CD8-positive, alpha-beta memory T cell (primary cell): Measurements from ENCODE around the gene STUB1. TPM values are rescaled to one million over a fixed set of nuclear protein-coding genes. Genes with fewer than 3 reads are reported as not detected.

Experiments
- CTCF ChIA-PET: fragments of 350-600 bp; sonication (Branson Sonifier 250); formaldehyde crosslinking; loops from one replicate; lab custom pipeline; 2021; ENCODE audit warnings: antibody characterized with exemption; lab: Charles Lee
- POLR2A ChIA-PET: fragments of 350-600 bp; sonication (Branson Sonifier 250); formaldehyde crosslinking; loops from one replicate; lab custom pipeline; 2021; ENCODE audit warnings: antibody characterized with exemption; lab: Charles Lee
- DNase-seq, 5 donors: peaks; one replicate each; pipeline versions ENCODE4 v3.0.0 to v3.0.0-alpha.2; 2020 to 2022; ENCODE audit warnings: mixed read lengths in 1 of 5
- H3K27ac ChIP-seq: one replicate; pipeline ENCODE4 v1.7.0; 2013; ENCODE audit warnings: low read depth, mild to moderate bottlenecking, low read length, moderate library complexity
- H3K27me3 ChIP-seq: 2 replicates; pipeline ENCODE4 v1.7.0; 2013; ENCODE audit warnings: low read length, mild to moderate bottlenecking; ENCODE audit not compliant: insufficient read depth, poor library complexity, severe bottlenecking
- H3K36me3 ChIP-seq: 2 replicates; pipeline ENCODE4 v1.7.0; 2013; ENCODE audit warnings: mild to moderate bottlenecking, low read length, moderate library complexity; ENCODE audit not compliant: insufficient read depth
- H3K4me1 ChIP-seq: 2 replicates; pipeline ENCODE4 v1.7.0; 2013; ENCODE audit warnings: mild to moderate bottlenecking, low read length, moderate library complexity; ENCODE audit not compliant: insufficient read depth
- H3K4me3 ChIP-seq: 2 replicates; pipeline ENCODE4 v1.7.0; 2013; ENCODE audit warnings: mild to moderate bottlenecking, low read length
- H3K9me3 ChIP-seq: 2 replicates; pipeline ENCODE4 v1.7.0; 2013; ENCODE audit warnings: mild to moderate bottlenecking, low read length
- H3K27ac Mint-ChIP-seq, 8 donors: one replicate each; pipeline ENCODE4 v1.8.0; 2020 to 2021; ENCODE audit warnings: mixed read lengths in 8 of 8, mild to moderate bottlenecking in 6 of 8, inconsistent platforms in 3 of 8, moderate library complexity in 3 of 8
- H3K27me3 Mint-ChIP-seq, 2 donors: one replicate each; pipeline ENCODE4 v1.8.0; 2020 to 2021; ENCODE audit warnings: mixed read lengths in 2 of 2, mild to moderate bottlenecking in 1 of 2, moderate library complexity in 1 of 2
- H3K36me3 Mint-ChIP-seq, 3 donors: one replicate each; pipeline ENCODE4 v1.8.0; 2020 to 2021; ENCODE audit warnings: mixed read lengths in 3 of 3, inconsistent platforms in 1 of 3, mild to moderate bottlenecking in 1 of 3
- H3K4me1 Mint-ChIP-seq, 3 donors: one replicate each; pipeline ENCODE4 v1.8.0; 2020 to 2021; ENCODE audit warnings: mixed read lengths in 3 of 3, inconsistent platforms in 1 of 3, mild to moderate bottlenecking in 1 of 3
- H3K4me3 Mint-ChIP-seq, 7 donors: one replicate each; pipeline ENCODE4 v1.8.0; 2020 to 2021; ENCODE audit warnings: mixed read lengths in 7 of 7, mild to moderate bottlenecking in 6 of 7, moderate library complexity in 4 of 7, inconsistent platforms in 2 of 7
- H3K9me3 Mint-ChIP-seq, 5 donors: one replicate each; pipeline ENCODE4 v1.8.0; 2020 to 2022; ENCODE audit warnings: mixed read lengths in 5 of 5, mild to moderate bottlenecking in 3 of 5, moderate library complexity in 2 of 5, inconsistent platforms in 1 of 5
- polyA plus RNA-seq: library from polyadenylated mRNA; unstranded; fragments of 300-500 nt; fragmentation: Illumina TruSeq; gene quantifications from one replicate; pipeline ENCODE4 v1.2.3, GENCODE V29; 2021
- total RNA-seq, 2 experiments: library from RNA; stranded (reverse); gene quantifications; one replicate each; pipeline ENCODE4 v1.2.3, GENCODE V29; 2021

Gene STUB1
- total and polyA plus RNA-seq, 3 experiments from 2014 or later, result 111 to 161 (median 124) TPM

GRCh38 chr16:723695-724094, 43.5 kb downstream of the STUB1 start:
- Histone ChIP-seq H3K27ac (no peak overlapping the region), H3K27me3 (no peaks in the 10 kb centered on the region), H3K4me1 (peaks cover 36% of the 10 kb centered on the region), H3K4me3 (no peak overlapping the region), H3K36me3 (no peaks in the 10 kb centered on the region), H3K9me3 (no peaks in the 10 kb centered on the region)
- peak overlapping the region in 3 of 8 donors; percentile 47 to 87 (median 47) for H3K27ac Mint-ChIP-seq
- DNase-seq, result no peak
- peak overlapping the region in 3 of 7 donors; percentile 37 to 74 (median 52) for H3K4me3 Mint-ChIP-seq
- CTCF ChIA-PET, result interaction anchor here (7.2 to 22.8 kb wide), 2 partner anchors 9 to 13 kb away, joined by 59 to 332 read pairs; partner anchors contain the start of genes CIAO3, HAGHL and METRN
- H3K4me1 Mint-ChIP-seq, result peaks cover 16 to 47% (median 18%) of the 10 kb centered on the region in 3 donors
- H3K9me3 Mint-ChIP-seq, result no peaks in the 10 kb centered on the region
- POLR2A ChIA-PET, result interaction anchor here (1.1 to 5.4 kb wide), 2 partner anchors 8 to 17 kb away, joined by 4 to 53 read pairs; partner anchors contain the start of genes CIAO3 and METRN
- no peaks in the 10 kb centered on the region for H3K27me3 Mint-ChIP-seq
- H3K36me3 Mint-ChIP-seq, result no peaks in the 10 kb centered on the region

- ChIA-PET CTCF (interaction anchor here (7.2 to 22.8 kb wide), 2 partner anchors 10 to 12 kb away, joined by 59 to 332 read pairs; partner anchors contain the start of genes CIAO3, HAGHL and METRN), POLR2A (interaction anchor here (0.6 to 5.4 kb wide), 4 partner anchors 9 to 40 kb away, joined by 3 to 53 read pairs (median 10); partner anchors contain the start of genes CIAO3, JMJD8 and METRN)
- Mint-ChIP-seq H3K4me3 (peak overlapping the region in 1 of 7 donors; percentile 81), H3K36me3 (no peaks in the 10 kb centered on the region), H3K27me3 (no peaks in the 10 kb centered on the region), H3K27ac (peak overlapping the region in 2 of 8 donors; percentile 51 to 87), H3K4me1 (peaks cover 9 to 39% (median 11%) of the 10 kb centered on the region in 3 donors), H3K9me3 (no peaks in the 10 kb centered on the region)
- DNase-seq, result no peak
- H3K27me3 ChIP-seq, result no peaks in the 10 kb centered on the region
- no peaks in the 10 kb centered on the region for H3K9me3 ChIP-seq
- H3K36me3 ChIP-seq, result no peaks in the 10 kb centered on the region
- peaks cover 30% of the 10 kb centered on the region for H3K4me1 ChIP-seq
- H3K4me3 ChIP-seq, result no peak overlapping the region
- H3K27ac ChIP-seq, result no peak overlapping the region
Observed at GRCh38 chr16:724188-725040, 44.2 kb downstream of the STUB1 start.

DNA sequence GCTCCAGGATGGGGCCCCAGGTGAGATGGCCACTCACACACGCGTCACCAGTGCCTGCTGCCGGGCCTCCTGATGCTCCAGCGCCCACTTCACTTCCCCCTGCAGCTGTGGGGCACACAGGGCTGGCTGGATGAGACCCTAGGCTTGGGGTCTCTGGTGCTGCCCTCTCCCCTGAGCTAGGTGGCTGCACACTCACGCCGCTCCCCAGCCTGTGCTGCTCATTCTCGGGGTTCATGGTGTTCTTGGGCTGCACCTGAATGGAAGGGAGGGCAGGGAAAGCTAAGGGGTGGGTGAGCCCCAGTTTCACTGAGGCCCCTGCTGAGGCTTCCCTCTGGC, 44.8 kb downstream of the STUB1 start:
- H3K27me3 Mint-ChIP-seq, result no peaks in the 10 kb centered on the region
- Histone ChIP-seq H3K36me3 (no peaks in the 10 kb centered on the region), H3K4me1 (peaks cover 25% of the 10 kb centered on the region), H3K4me3 (no peak overlapping the region), H3K9me3 (no peaks in the 10 kb centered on the region), H3K27me3 (no peaks in the 10 kb centered on the region), H3K27ac (no peak overlapping the region)
- no peak for DNase-seq
- peak overlapping the region in 2 of 7 donors; percentile 81 to 87 for H3K4me3 Mint-ChIP-seq
- no peaks in the 10 kb centered on the region for H3K36me3 Mint-ChIP-seq
- POLR2A ChIA-PET, result interaction anchor here (0.6 to 5.4 kb wide), 6 partner anchors 9 to 40 kb away, joined by 3 to 53 read pairs (median 3); partner anchors contain the start of genes JMJD8 and METRN
- CTCF ChIA-PET, result interaction anchor here (7.2 to 22.8 kb wide), 2 partner anchors 11 kb away, joined by 59 to 332 read pairs; partner anchors contain the start of genes CIAO3, HAGHL and METRN
- peaks cover 5 to 33% (median 6%) of the 10 kb centered on the region in 3 donors for H3K4me1 Mint-ChIP-seq
- H3K9me3 Mint-ChIP-seq, result no peaks in the 10 kb centered on the region
- peak overlapping the region in 5 of 8 donors; percentile 46 to 86 (median 78) for H3K27ac Mint-ChIP-seq

GRCh38 chr16:725463-726187, 45.4 kb downstream of the STUB1 start:
- no peak for DNase-seq
- Mint-ChIP-seq H3K36me3 (no peaks in the 10 kb centered on the region), H3K9me3 (no peaks in the 10 kb centered on the region), H3K4me1 (peaks cover 0 to 28% (median 3%) of the 10 kb centered on the region in 3 donors), H3K27ac (peak overlapping the region; percentile 12 to 86 (median 57)), H3K27me3 (no peaks in the 10 kb centered on the region), H3K4me3 (peak overlapping the region in 5 of 7 donors; percentile 5 to 87 (median 73))
- no peaks in the 10 kb centered on the region for H3K27me3 ChIP-seq
- ChIA-PET POLR2A (interaction anchor here (0.6 to 5.4 kb wide), 7 partner anchors 10 to 62 kb away, joined by 3 to 53 read pairs (median 3); partner anchors contain the start of genes CIAO3, JMJD8, METRN and RPUSD1), CTCF (interaction anchor here (0.8 to 22.8 kb wide), 3 partner anchors 11 to 15 kb away, joined by 8 to 332 read pairs (median 59); partner anchors contain the start of genes CIAO3, HAGHL and METRN)
- H3K4me3 ChIP-seq, result no peak overlapping the region
- no peak overlapping the region for H3K27ac ChIP-seq
- peaks cover 18% of the 10 kb centered on the region for H3K4me1 ChIP-seq
- H3K9me3 ChIP-seq, result no peaks in the 10 kb centered on the region
- H3K36me3 ChIP-seq, result no peaks in the 10 kb centered on the region

DNA sequence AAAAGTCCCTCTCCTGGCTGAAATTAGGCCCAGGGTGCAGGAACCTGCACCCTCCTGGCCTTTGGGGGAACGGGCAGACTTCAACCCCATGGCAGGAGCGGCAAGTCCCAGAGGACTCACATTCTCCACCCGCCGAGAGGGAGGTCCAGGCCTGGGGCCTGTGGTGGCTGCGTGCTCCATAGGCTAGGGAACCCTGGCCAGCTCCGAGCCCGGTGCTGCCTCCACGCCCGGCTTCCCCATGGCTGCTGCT, 45.9 kb downstream of the STUB1 start:
- Mint-ChIP-seq H3K27ac (peak overlapping the region in 3 of 8 donors; percentile 77 to 86 (median 77)), H3K27me3 (no peaks in the 10 kb centered on the region), H3K9me3 (no peaks in the 10 kb centered on the region), H3K4me3 (peak overlapping the region in 6 of 7 donors; percentile 63 to 87 (median 70)), H3K4me1 (peaks cover 0 to 28% (median 3%) of the 10 kb centered on the region in 3 donors), H3K36me3 (no peaks in the 10 kb centered on the region)
- H3K9me3 ChIP-seq, result no peaks in the 10 kb centered on the region
- H3K27me3 ChIP-seq, result no peaks in the 10 kb centered on the region
- no peak for DNase-seq
- POLR2A ChIA-PET, result interaction anchor here (0.7 to 5.4 kb wide), 4 partner anchors 10 to 30 kb away, joined by 3 to 53 read pairs (median 9); partner anchors contain the start of genes CIAO3 and METRN
- no peak overlapping the region for H3K4me3 ChIP-seq
- H3K27ac ChIP-seq, result no peak overlapping the region
- no peaks in the 10 kb centered on the region for H3K36me3 ChIP-seq
- H3K4me1 ChIP-seq, result peaks cover 18% of the 10 kb centered on the region
- CTCF ChIA-PET, result interaction anchor here (0.8 to 22.8 kb wide), 3 partner anchors 10 to 16 kb away, joined by 8 to 332 read pairs (median 59); partner anchors contain the start of genes CIAO3, HAGHL and METRN

DNA sequence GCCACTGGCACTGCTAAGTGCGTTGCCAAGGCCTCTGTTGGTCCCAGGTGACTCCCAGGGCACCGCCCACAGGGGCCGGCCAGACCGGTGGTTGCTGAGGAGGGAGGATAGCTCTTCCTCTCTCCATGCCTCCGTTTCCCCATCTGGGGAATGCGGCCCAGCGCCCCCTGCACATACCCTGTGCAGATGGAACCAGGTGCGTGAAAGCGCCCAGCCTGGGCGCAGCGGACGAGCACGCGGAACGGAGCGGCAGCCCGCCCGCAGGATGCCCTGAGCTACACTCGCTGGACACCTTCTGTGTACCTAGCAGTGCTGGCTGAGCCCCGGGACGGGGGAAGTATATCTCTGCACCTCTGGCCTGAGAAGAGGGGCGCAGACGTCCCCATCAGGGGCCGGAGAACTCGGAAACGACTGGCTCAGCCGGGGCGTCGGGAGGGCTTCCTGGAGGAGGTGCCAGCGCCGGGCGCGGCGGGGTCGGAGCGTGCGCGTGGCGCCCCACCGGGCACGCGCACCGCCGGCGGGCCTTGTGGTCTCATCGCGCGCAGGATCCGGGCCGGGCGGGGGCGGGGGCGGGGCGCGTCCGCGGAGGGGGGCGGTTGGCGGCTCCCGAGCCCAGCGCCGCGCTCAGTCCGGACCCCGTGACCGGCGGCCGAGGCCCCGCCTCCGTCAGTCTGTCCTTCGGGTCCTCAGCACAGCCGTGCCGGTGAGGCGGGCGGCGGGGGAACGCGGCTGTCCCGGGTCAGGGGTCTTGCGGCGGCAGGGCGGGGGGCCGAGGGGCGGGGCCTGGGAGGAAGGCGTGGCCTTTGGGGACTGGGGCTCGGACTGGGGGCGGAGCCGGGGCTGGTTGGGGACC, 46.5 kb downstream of the STUB1 start, which contains the start of the genes CCDC78 and HAGHL:
Gene CCDC78 (minus strand): TSS at position 6 of the 853 bp plus-strand sequence. CDS start 76 bp downstream, outside the sequence.
Gene HAGHL (plus strand): TSS at position 669 of the 853 bp plus-strand sequence. CDS start 404 bp downstream, outside the sequence.
- H3K36me3 ChIP-seq, result no peaks in the 10 kb centered on the region
- Mint-ChIP-seq H3K36me3 (no peaks in the 10 kb centered on the region), H3K9me3 (no peaks in the 10 kb centered on the region), H3K27ac (peak within 1 kb of the TSS; percentile 12 to 86 (median 64)), H3K4me3 (peak within 1 kb of the TSS; percentile 64 to 87 (median 69)), H3K27me3 (no peaks in the 10 kb centered on the region), H3K4me1 (peaks cover 0 to 28% (median 3%) of the 10 kb centered on the region in 3 donors)
- CTCF ChIA-PET, result interaction anchor here (0.8 to 22.8 kb wide), 5 partner anchors 9 to 59 kb away, joined by 8 to 332 read pairs (median 59); partner anchors contain the start of genes ANTKMT, CCDC78, CIAO3 and HAGHL
- DNase-seq, result peak; percentile 64 to 81 (median 68)
- no peaks in the 10 kb centered on the region for H3K9me3 ChIP-seq
- H3K27me3 ChIP-seq, result no peaks in the 10 kb centered on the region
- H3K27ac ChIP-seq, result peak within 1 kb of the TSS; percentile 73
- POLR2A ChIA-PET, result interaction anchor here (0.5 to 5.4 kb wide), 7 partner anchors 11 to 746 kb away, joined by 3 to 53 read pairs (median 3); partner anchors contain the start of genes CIAO3, METRN, STUB1 and WDR24
- H3K4me1 ChIP-seq, result peaks cover 15% of the 10 kb centered on the region
- peak within 1 kb of the TSS; percentile 69 for H3K4me3 ChIP-seq
